ENCODE data around the gene CMBL.

CMBL gene

GRCh38 chr5:10332301-10332700 lies 24.6 kb upstream of the CMBL start:
- Histone ChIP-seq H3K27ac (no peak overlapping the region), H3K4me3 (no peak overlapping the region)
- no peak for DNase-seq (ENCODE audit: low spot score)
- TF ChIP-seq CTCF (IDR thresholded peaks at IDR 0.05) = no peak

- peak; percentile 66 for DNase-seq (ENCODE audit: low spot score)
- Histone ChIP-seq H3K27ac (peak overlapping the region; percentile 33 to 74), H3K4me3 (no peak overlapping the region)
- TF ChIP-seq CTCF (IDR thresholded peaks at IDR 0.05) = no peak
Measured at GRCh38 chr5:10331341-10331796, 23.7 kb upstream of the CMBL start.

GRCh38 chr5:10330511-10331230 lies 23.0 kb upstream of the CMBL start:
- DNase-seq (ENCODE audit: low spot score) = peak; percentile 73
- TF ChIP-seq CTCF (IDR thresholded peaks at IDR 0.05) = no peak
- peak overlapping the region; percentile 33 to 74 for H3K27ac ChIP-seq
- H3K4me3 ChIP-seq = peak overlapping the region; percentile 13

GRCh38 chr5:10329820-10330481 lies 22.2 kb upstream of the CMBL start:
- DNase-seq (ENCODE audit: low spot score) = peak; percentile 84
- TF ChIP-seq CTCF (IDR thresholded peaks at IDR 0.05) = no peak

GRCh38 chr5:10329446-10329819 lies 21.7 kb upstream of the CMBL start:
- peak overlapping the region in 1 of 2 donors; percentile 74 for H3K27ac ChIP-seq
- TF ChIP-seq CTCF (IDR thresholded peaks at IDR 0.05) = no peak
- DNase-seq (ENCODE audit: low spot score) = no peak
- no peak overlapping the region for H3K4me3 ChIP-seq

More at GRCh38 chr5:10329820-10330481, 22.2 kb upstream of the CMBL start:
- Histone ChIP-seq H3K4me3 (peak overlapping the region; percentile 13), H3K27ac (peak overlapping the region; percentile 32 to 74)

GRCh38 chr5:10328323-10328722 lies 20.6 kb upstream of the CMBL start:
- Histone ChIP-seq H3K4me3 (no peak overlapping the region), H3K27ac (no peak overlapping the region)
- TF ChIP-seq CTCF (IDR thresholded peaks at IDR 0.05) = no peak
- peak; percentile 12 for DNase-seq (ENCODE audit: low spot score)

Measured in coronary artery (tissue), 2 donors.